A673 (cell line): ENCODE measurements around the gene ARL5C.

Source experiments
- CTCF ChIP-seq: fragments of 300-800, 200-600 bp; sonication (generic); conservative IDR thresholded peaks from 2 replicates; pipeline ENCODE4 v1.5.1; 2017; ENCODE audit warnings: low read depth, mild to moderate bottlenecking, antibody characterized with exemption, low read length, moderate library complexity, mixed read lengths
- EZH2 ChIP-seq: fragments of 200-600 bp; sonication (generic); IDR thresholded peaks from 2 replicates; pipeline ENCODE4 v1.6.1; 2017; ENCODE audit warnings: borderline replicate concordance, low read depth, mild to moderate bottlenecking, mixed read lengths, antibody characterized with exemption, low read length; ENCODE audit not compliant: poor library complexity, severe bottlenecking

- TF ChIP-seq CTCF (no peak), EZH2 (no peak)
These were observed 26.4 kb downstream of the ARL5C start for GRCh38 chr17:39139561-39139960.
